NCI-H146 (cell line): ENCODE measurements around the gene R3HDM4.
"Not testable (repeated sequence)": the region's sequence is repeated elsewhere in the genome, so short reads cannot be mapped to it uniquely, and the experiment has no call there.

Source experiments
- DNase-seq: peaks from one replicate; lab custom pipeline; 2025; lab: John Stamatoyannopoulos, UW

R3HDM4 gene

DNA sequence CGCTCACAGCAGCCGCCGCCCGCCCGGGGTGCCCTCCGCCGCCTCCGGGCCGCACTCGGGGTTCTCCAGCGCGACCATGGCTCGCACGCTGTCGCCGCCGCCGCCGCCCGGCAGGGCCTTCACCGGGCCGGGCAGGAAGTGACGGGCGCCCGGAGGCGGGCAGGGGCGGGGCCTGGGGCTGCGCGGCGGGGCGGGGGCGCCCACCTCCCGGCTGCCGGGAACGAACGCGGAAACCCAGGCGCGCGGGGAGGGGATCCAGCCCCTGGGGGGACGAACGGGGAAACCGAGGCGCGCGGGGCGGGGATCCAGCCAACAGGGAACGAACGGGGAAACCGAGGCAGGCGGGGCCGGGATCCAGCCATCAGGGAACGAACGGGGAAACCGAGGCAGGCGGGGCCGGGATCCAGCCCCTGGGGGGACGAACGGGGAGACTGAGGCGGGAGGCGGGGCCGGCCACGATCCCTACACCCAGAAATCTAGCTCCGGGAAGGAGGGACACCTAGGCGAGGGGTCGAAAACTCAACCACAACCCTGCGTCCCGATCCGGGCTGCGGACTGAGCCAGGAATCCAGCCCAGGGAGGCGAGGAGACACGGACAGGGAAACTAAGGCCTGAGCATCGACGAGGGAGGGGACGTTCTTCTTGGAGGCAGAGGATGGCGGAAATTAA lies at the start of gene R3HDM4:
Gene R3HDM4 (minus strand): TSS at position 140 of the 669 bp plus-strand sequence. CDS start 62 bp downstream, at position 78.
- DNase-seq, result peak; percentile 47

DNA sequence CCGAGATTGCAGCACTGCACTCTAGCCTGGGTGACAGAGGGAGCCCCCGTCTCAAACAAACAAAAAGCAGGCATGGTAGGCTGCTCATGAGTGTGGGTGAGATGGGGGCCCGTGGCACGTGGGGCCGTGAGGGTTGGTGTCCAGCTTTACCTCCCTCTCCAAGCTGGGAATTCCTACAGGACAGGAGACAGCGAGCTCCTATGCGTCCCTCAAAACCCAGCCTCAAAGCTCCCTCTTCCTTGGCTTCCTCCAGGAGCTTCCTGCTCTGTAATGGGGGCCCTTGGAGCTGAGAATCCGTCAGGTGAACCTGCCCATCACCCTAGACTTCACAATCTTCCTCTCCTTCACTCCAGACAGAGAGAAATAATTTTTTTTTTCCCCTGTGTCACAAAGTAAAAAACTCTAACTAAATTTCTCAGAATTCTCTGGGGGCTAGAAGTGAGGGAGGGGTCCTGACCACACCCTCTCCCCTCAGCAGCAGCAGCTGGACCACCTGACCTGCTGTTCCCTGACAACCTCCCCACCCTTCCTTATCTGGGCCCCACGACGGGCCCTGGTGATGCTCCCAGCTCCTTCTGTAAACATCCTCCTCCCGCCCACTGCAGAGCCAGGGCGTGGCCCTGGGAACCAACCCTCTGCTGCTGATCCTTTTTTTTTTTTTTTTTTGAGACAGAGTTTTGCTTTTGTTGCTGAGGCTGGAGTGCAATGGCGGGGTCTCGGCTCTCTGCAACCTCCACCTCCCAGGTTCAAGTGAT lies 49.0 kb upstream of the R3HDM4 start:
- DNase-seq, result no peak

DNA sequence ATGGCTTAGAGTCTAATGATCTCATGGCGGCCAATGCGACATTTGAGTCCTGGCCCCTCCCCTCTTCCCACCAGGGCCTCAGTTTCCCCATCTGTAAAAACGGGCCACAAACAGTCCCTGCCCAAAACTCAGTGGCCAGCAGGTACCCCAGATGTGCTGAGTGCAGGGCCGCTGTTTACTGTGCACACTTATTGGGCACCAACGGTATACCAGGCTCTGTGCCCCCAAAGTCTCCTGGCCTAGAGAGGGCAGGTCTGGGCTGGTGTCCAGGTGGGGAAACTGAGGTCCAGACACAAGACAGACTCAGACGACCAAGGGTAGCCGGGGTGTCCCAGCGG lies 47.6 kb upstream of the R3HDM4 start:
- DNase-seq, result no peak

DNA sequence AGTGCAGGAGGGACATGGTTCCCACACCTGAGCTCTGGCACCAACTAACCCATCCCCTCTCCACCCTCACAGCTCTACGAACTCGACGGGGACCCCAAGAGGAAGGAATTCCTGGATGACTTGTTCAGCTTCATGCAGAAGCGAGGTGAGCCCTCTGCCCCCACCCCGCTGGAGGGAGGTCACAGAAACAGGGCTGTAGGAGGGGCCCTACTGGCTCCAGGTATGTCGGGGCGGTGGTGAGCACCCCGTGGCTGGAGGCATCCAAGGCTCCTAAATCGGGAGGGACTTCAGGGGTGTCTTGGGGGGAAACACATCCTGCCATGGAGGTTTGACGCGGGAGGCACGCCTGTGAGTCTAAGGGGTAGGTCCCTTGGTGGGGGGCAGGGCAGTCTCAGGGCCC lies 47.0 kb upstream of the R3HDM4 start:
- no peak for DNase-seq

DNA sequence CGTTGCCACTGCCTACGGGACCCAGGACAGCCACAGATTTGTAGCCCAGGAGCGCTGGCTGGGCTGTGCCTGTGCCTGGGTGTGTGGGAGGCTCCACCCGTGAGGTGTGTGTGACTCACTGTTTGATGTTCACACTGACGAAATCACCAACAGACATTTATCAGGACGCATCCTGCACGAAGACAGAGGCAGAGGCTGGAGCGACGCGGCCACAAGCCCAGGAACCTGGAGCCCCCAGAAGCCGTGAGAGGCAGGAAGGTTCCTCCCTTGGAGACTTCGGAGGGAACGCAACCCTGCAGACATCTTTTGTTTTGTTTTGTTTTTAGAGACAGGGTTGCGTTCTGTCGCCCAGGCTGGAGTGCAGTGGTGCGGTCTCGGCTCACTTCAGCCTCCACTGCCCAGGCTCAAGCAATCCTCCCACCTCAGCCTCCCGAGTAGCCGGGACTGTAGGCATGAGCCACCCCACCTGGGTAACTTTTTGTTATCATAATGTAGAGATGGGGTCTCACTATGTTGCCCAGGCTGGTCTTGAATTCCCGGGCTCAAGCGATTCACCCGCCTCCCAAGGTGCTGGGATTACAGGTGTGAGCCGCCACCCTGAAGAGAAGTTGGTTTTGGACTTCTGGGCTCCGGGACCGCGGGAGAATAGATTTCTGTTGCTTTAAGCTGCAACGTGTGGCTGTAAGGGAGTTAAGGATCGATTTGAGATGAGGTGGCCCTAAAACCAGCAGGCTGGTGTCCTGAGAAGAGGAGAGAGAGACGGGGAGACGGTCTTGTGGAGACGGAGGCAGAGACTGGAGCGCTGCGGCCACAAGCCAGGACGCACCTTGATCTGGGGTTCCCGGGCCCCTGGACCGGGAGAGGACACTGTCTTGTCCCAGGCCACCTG lies 46.2 kb upstream of the R3HDM4 start:
- DNase-seq, result no peak

DNA sequence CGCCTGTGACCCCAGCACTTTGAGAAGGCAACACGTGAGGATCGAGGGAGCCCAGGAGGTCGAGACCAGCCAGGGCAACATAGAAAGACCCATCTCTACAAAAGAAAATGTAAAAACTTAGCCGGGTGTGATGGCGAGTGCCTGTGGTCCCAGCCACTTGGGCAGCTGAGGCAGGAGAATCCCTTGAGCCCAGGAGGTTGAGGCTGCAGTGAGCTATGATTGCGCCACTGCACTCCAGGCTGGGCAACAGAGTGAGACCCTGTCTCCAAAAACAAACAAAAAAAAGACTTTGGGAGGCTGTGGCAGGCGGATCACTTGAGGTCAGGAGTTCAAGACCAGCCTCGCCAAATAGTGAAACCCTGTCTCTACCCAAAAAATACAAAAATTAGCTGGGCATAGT lies 44.6 kb upstream of the R3HDM4 start:
- DNase-seq, result not testable (repeated sequence)

DNA sequence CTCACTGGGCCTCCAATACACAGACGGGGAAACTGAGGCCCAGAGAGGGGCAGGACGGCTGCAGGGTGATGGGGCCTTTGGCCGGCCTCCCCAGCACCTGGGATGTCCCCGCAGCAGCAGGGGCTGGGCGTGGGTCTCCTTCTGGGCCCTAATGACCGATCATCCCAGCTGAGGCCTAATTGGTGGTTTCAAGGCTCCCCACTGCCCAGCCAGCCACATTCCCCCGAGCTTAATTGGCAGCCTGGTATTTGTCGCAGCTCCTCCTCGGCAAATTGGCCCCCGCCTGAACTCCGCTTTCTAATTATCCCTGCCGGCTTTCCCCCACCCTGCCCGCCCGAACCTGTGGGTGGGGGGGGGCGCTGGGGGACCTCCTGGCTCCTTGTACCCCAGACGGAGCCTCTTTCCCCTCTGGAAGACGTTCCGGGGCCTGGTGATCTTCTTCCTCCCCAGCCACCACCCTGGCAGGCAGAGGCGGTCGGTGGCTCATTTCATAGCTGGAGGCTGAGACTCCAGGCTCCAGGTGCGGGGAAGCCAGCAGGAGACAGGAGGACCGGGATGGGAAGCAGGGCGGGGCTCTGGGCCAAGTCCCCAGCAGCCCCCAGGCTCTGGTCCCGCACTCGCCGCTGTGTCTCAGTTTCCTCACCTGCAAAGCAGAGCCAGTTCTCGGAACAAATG lies 43.9 kb upstream of the R3HDM4 start:
- no peak for DNase-seq

DNA sequence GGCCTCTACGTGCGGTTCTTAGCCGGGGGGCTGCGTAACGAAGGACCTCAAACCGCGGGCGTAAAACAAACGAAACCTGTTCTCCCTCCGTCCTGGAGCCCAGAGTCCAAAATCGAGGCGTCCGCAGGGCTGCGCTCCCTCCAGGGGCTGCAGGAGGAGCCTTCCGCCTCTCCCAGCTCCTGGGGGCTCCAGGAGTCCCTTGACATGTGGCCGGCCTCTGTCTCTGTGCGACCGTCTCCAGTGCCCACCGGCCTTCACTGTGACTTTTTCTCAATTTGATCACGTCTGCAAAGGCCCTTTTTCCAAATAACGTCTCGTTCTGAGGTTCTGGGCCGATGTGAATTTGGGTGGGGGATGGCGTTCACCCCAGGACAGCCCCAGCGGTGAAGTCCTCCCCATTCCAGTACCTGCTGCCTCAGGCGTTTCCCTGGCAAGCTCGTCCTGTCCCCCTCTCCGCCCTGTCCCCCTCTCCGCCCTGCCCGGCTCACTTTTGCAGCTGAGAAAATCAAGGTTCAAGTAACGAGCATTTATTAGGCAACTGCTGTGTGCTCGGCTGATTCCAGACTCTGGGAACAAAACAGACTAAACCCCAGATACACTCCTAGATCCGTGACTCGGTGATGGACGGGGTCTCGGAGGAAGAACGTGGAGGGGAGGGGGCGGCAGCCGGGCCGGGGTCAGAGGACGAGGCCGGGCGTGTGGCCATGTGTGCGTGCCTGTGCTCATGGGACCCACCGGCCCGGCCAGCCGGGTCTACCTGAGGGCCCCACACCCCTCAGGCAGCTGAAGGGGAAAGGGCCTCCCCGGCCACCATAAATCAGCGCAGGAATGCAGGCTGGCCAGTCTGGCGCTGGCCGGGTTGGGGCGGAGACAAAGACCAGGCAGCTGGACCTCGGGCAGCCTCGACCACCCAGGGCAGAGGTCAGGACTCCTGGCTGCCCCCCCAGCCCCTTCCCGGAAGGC lies 43.1 kb upstream of the R3HDM4 start:
- no peak for DNase-seq

DNA sequence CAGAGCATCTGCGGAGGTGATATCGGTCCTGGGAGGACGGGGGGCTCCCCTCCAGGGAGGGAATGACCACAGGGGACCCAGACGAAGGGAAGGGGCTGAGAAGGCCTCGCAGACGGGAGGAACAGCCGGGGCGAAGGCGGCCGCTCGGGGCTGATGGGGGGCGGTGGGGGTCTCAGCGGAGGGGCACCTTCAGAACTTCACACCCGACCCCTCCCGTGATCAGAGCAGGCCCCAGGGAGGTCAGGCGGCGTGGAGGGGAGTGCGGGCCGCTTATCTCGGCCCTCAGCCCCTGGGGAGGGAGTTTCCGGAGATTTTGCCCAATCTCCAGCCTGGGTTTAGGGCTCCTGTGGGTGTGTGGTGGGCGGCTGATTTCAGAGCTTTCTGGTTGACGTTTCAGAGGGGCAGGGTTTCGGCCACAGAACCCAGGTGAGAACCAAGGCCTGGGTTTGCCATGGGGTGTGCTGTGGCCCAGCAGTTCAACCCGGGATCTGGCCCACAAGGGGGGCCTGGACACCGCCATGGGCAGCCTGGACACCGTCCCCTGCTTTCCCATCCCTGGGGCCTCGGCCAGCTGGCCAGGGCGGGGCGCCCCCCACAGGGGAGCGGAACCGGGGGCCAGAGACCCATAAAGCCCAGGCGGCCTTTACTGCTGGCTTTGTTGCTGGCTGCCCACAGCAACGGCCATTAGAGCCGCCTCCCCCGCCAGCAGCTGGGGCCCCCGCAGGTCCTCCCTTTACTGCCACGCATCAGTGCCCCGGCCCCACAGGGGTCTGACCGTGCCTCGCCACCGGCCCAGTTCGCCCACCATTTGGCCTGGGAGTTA lies 41.9 kb upstream of the R3HDM4 start:
- DNase-seq, result no peak

DNA sequence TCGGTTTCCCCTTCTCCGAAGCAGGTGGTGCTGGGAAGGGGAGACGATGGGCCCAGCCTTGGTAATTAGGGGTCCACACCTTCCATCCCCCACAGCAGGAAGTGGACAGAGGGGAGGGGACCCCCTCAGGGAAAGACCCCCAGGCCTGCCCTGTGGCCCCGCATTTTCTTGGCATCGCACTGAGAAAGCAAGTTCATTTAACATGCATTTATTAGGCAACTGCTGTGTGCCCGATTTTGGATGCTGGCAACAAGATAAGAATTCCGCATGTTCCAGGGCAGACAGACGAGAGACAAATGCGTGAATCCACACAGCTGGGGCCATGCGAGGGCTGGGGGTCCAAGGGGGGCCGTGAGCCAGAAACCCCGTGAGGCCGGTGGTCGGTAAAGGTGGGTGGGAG lies 41.3 kb upstream of the R3HDM4 start:
- DNase-seq, result no peak

DNA sequence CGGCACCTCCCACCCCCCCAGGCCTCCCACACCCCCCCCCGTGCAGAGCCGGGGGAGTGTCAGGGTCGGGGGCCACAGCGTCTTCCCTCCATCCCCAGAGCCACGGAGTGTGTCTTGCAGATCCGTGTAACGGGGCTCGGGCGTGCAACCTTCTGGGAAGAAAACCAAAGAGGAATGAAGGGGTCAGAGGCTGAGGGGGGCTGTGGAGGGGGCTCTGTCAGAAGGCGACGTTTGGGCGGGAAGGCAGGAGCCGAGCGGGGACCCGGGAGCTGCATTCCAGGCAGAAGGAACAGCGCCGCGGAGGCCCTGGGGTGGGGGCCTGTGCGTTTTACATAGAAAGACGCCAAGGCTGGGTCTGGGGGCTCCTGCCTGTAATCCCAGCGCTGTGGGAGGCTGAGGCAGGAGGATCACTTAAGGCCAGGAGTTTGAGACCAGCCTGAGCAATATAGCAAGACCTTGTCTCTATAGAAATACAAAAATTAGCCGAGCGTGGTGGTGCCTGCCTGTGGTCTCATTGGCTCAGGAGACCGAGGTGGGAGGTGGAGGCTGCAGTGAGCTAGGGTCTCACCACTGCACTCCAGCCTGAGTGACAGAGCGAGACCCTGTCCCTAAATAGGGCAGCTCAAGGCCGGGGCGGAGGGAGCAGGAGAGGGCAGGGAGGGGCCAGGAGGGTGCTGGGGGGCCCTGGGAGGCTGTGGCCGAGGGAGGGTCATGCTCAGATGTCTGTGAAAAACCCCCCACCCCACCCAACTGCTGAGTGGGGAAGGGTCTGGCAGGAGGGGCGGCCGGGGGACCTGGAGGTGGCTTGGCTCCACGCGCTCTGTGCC lies 40.6 kb upstream of the R3HDM4 start:
- DNase-seq, result no peak

DNA sequence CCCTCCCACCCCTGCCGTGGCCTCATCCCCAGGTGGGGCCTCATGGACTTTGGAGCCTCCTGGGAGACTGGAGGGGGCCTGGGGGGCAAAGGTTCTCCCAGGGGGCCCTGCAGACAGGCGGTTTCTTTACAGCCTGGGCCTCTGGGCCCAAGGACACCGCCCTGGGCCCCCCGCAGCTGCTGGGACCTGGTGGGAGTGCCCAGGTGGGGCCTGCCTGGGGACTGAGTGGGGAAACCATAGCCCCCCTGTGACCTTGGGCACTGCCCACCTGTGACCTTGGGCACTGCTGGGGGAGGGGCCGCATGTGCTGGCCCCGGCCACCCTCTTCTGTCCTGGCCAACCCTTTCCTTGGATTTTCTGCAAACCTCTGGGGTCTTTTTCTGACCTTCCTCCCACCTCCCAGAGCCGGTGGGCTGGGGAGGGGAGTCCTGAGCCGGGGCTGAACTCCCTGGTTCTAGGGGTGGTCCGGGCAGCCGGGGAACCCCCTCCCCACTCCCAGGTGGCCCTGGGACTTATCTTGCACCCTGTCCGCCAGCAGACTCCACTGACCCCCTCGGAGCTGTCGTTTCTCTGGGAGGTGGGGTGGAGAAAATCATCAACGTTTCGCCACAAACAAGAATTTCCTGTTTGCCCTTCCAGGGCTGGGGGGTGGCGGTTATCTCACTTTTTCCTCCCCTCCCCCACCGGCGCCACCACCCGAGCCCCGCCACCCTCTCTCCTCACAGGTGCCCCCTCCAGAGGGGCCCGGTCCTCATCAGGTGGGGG lies 39.8 kb upstream of the R3HDM4 start:
- DNase-seq, result no peak

DNA sequence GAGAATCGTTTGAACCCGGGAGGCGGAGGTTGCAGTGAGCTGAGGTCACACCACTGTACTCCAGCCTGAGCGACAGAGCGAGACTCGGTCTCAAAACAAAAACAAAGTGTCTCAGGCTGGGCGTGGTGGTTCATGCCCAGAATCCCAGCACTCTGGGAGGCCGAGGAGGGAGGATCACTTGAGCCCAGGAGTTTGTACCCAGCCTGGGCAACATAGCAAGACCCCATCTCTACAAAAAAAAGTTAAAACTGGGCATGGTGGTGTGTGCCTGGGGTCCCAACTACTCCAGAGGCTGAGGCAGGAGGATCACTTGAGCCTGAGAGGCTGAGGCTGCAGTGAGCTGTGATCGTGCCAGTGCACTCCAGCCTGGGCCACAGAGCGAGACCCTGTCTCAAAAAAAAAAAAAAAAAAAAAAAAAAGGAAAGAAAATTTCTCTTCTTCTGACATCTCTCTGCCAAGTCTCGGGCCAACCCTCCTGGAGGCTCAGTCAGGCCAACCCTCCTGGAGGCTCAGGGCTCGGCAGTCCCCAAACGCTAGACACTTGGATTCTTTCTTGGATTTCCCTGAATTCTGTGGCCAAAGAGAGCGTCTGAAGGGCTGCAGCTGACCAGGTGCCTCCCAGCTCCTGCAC lies 39.1 kb upstream of the R3HDM4 start:
- DNase-seq, result no peak

DNA sequence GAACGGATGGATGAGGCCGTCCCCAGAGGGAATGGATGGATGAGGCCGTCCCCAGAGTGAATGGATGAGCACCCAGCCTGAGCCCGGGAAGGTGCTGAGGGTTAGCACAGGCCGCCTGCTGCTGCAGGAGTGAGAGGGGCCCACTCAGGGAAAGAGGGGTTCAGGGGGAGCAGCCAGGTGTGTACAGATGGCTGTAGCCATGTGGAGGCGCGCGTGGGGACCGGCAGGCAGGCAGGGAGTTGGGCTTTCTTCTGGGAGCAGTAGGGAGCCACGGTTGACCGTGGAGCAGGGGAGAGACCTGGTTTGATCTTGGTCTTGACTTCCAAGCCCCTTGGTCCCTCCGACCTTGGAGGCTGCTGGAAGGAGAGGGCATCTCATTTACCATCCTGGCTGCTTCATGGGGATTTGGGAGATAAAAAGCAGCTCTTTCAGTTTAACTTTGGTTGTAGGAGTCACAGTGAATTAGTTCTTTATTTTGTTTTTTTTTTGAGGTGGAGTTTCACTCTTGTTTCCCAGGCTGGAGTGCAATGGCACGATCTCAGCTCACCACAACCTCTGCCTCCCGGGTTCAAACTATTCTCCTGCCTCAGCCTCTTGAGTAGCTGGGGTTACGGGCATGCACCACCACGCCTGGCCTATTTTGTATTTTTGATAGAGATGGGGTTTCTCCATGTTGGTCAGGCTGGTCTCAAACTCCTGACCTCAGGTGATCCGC lies 37.5 kb upstream of the R3HDM4 start:
- DNase-seq, result no peak

DNA sequence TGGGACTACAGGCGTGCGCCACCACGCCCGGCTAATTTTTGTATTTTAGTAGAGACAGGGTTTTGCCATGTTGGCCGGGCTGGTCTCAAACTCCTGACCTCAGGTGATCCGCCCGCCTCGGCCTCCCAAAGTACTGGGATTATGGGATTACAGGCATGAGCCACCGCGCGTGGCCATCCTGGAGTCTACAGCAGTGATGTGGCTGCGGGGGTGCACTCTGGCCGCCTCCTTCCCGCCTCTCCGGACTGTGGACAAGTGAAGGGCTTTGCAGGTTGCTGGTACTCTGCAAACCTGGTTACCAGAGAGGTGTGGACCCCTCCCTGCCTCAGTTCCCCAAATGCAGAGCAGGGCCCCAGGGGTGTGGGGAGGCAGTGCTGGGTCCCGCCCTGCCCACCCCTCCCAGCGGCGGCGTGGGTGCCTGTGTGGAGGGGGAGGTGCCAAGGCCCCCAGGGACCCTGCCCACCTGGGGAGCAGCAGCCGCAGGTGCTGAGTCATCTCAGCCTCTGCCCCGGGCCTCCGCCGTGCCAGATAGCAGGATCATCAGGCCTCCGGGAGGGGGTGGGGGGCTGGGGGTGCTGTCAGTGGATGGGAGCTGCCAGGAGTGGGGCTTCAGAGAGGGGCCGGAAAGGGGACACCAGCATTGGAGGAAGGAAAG lies 36.0 kb upstream of the R3HDM4 start:
- no peak for DNase-seq

DNA sequence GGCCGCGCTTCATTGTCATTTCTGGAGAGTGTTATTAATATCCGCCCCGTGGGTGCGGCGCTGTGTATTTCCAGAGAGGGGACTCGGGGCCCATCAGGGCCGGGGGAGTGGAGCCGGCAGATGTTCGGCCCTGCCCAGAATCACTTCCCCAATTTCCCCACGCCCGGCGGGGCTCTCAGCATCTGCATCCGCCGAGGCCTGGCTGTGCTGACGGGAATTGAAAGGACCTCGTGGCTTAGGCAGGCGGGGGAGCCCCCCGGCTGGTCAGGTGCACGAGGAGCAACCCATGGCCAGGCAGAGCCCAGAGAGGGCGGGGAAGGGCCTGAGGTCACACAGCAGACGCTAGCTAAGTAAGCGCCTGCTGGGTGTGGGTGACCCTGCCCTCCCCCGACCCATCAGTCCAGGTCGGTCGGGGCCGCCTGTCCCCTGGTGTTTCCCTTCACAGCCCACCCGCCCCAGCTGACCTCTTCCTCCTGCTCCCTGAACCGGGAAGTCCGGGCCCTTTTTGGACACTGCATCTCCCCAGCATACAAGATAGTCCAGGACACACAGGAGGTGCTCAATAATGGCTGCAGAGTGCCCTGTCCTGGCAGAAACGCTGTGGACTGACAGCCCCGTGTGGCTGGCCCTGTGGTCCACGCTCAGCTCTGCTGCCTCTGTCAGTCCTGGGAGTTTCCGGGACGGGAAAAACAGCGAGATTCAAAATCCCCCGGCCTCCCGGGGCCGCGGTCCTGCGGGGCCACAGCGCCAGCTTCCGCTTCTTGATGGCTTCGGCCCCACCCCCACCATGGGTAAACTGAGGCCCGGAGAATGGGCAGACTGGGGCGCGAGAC lies 34.9 kb upstream of the R3HDM4 start:
- DNase-seq, result no peak
